SU-DHL-6 (cell line): ENCODE results near the gene GAR1.

Source experiments
- H2AFZ ChIP-seq: fragments of 200-600 bp; sonication (generic); 2 replicates; pipeline ENCODE4 v1.6.1; 2014; ENCODE audit warnings: low read depth, mild to moderate bottlenecking, moderate library complexity, mixed read lengths, antibody characterized with exemption, low read length; ENCODE audit not compliant: severe bottlenecking
- H3F3A ChIP-seq: fragments of 200-600 bp; shearing (Covaris generic); 2 replicates; pipeline ENCODE4 v1.6.0; 2016; ENCODE audit warnings: antibody characterized with exemption, mild to moderate bottlenecking; ENCODE audit not compliant: insufficient read depth
- H3K27ac ChIP-seq: fragments of 200-600 bp; sonication (generic); 2 replicates; pipeline ENCODE4 v1.5.1; 2016; ENCODE audit warnings: low read depth, mild to moderate bottlenecking, low read length, moderate library complexity, mixed read lengths
- H3K27me3 ChIP-seq: fragments of 200-600 bp; sonication (generic), shearing (Covaris generic); 2 replicates; pipeline ENCODE4 v1.6.0; 2014; ENCODE audit warnings: mild to moderate bottlenecking, low read length
- H3K36me3 ChIP-seq: fragments of 200-600 bp; sonication (generic); 2 replicates; pipeline ENCODE4 v1.6.1; 2014; ENCODE audit warnings: mild to moderate bottlenecking, low read length, mixed read lengths
- H3K4me2 ChIP-seq: fragments of 300-600, 200-600 bp; shearing (Covaris generic), sonication (generic); 2 replicates; pipeline ENCODE4 v1.6.0; 2014; ENCODE audit warnings: low read length, low read depth, mild to moderate bottlenecking; ENCODE audit not compliant: poor library complexity, severe bottlenecking
- H3K4me3 ChIP-seq: fragments of 200-600 bp; sonication (generic); 2 replicates; pipeline ENCODE4 v1.5.1; 2014; ENCODE audit warnings: antibody characterized with exemption, low read length, mild to moderate bottlenecking, mixed read lengths; ENCODE audit not compliant: insufficient read depth, poor library complexity, severe bottlenecking
- H3K79me2 ChIP-seq: fragments of 200-600 bp; sonication (generic); 2 replicates; pipeline ENCODE4 v1.6.1; 2014; ENCODE audit warnings: mild to moderate bottlenecking, low read length, moderate library complexity; ENCODE audit not compliant: insufficient read depth
- H3K9ac ChIP-seq: fragments of 200-600 bp; sonication (generic); 2 replicates; pipeline ENCODE4 v1.7.0; 2014; ENCODE audit warnings: mild to moderate bottlenecking, low read length
- H3K9me2 ChIP-seq: fragments of 200-600 bp; sonication (generic); replicated peaks from 2 replicates; pipeline ENCODE4 v1.6.1; 2014; ENCODE audit warnings: low read length; ENCODE audit not compliant: insufficient read depth
- H3K9me3 ChIP-seq: fragments of 200-600 bp; sonication (generic); 2 replicates; pipeline ENCODE4 v1.6.1; 2014; ENCODE audit warnings: low read length, mixed read lengths; ENCODE audit not compliant: insufficient read depth
- H4K20me1 ChIP-seq: fragments of 200-600 bp; sonication (generic); 2 replicates; pipeline ENCODE4 v1.6.1; 2014; ENCODE audit warnings: low read depth, mild to moderate bottlenecking, antibody characterized with exemption, low read length, moderate library complexity, mixed read lengths
- EZH2phosphoT487 ChIP-seq: fragments of 200-600 bp; sonication (generic), shearing (Covaris generic); conservative IDR thresholded peaks from 2 replicates; pipeline ENCODE4 v1.6.1; 2018; ENCODE audit warnings: mild to moderate bottlenecking, antibody characterized with exemption, low read length, moderate library complexity, mixed read lengths
- TF ChIP-seq, protein P1 (sequence below): fragments of 200-600 bp; sonication (generic); IDR thresholded peaks from one replicate; pipeline ENCODE4 v1.5.1; 2017; ENCODE audit warnings: antibody characterized with exemption, mild to moderate bottlenecking, low read length, moderate library complexity; ENCODE audit not compliant: insufficient read depth, poor library complexity, severe bottlenecking

GAR1 gene

DNA sequence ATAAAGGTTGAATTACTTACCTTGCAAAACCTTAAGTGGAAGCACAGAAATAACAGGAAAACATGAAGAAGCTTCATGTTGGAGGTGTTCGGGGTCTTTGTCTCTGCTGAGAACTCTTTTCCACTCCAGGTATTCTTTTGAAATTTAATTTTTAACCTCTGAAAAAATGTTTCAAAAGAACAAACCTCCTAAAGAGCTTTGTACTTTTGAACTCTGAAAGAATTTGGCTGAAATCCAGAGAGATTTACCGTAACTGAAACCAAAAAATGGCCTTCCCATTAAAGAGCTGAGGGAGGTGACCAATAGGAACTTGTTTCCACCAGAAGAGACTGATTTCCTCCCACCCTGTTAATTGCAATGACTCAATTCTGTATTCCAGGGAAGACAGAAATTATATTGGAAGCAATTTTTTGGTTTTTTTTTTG lies 13.7 kb upstream of the GAR1 start, which contains the start of gene CFI:
Gene CFI, minus strand, starts transcription at position 105 of the 425 bp plus-strand sequence. Its CDS starts 28 bp downstream, at position 77.
- no peak within 1 kb of the TSS for H3K27ac ChIP-seq
- H3K79me2 ChIP-seq = no peaks in the 10 kb centered on the region
- H3K9ac ChIP-seq = no peak within 1 kb of the TSS
- no peaks in the 10 kb centered on the region for H3K36me3 ChIP-seq
- TF ChIP-seq, protein P1, sequence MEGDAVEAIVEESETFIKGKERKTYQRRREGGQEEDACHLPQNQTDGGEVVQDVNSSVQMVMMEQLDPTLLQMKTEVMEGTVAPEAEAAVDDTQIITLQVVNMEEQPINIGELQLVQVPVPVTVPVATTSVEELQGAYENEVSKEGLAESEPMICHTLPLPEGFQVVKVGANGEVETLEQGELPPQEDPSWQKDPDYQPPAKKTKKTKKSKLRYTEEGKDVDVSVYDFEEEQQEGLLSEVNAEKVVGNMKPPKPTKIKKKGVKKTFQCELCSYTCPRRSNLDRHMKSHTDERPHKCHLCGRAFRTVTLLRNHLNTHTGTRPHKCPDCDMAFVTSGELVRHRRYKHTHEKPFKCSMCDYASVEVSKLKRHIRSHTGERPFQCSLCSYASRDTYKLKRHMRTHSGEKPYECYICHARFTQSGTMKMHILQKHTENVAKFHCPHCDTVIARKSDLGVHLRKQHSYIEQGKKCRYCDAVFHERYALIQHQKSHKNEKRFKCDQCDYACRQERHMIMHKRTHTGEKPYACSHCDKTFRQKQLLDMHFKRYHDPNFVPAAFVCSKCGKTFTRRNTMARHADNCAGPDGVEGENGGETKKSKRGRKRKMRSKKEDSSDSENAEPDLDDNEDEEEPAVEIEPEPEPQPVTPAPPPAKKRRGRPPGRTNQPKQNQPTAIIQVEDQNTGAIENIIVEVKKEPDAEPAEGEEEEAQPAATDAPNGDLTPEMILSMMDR = no peak
- TF ChIP-seq EZH2phosphoT487 = no peak
- no peaks in the 10 kb centered on the region for H3K27me3 ChIP-seq
- no peak within 1 kb of the TSS for H3K4me2 ChIP-seq
- no peak within 1 kb of the TSS for H2AFZ ChIP-seq
- no peaks in the 10 kb centered on the region for H3K9me3 ChIP-seq
- H3F3A ChIP-seq = no peaks in the 10 kb centered on the region
- H4K20me1 ChIP-seq = no peaks in the 10 kb centered on the region
- no peaks in the 10 kb centered on the region for H3K9me2 ChIP-seq
- no peak within 1 kb of the TSS for H3K4me3 ChIP-seq

DNA sequence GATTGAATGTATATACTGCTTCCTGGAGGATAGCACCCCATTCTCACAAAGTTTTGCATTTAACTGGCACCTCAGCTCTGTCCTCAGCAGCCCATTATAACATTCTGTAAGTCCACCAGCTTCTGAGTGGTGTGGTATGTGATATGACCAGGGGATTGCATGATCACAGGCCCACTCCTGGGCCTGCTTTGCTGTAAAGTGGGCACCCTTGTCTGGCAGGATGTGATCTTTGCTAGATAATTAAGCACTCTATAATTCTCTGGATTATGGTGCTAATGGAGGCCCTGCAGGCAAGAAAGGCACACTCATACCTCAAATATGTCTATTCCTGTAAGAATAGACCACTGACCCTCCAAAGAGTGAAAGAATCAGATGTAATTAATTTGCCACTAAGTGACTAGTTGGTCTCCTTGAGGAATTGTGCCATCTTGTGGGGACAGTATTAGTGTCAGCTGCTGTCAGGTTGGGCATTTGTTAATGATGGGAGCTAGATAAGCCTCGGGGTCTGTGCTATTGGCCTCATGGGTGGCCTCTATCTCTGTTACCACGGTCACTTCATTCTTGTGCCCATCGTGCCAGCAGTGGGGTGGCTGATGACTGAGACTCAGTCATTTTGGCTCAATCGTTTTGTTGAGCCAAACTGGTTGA lies 11.5 kb upstream of the GAR1 start:
- TF ChIP-seq, protein P1 = no peak
- no peak for TF ChIP-seq EZH2phosphoT487
- Histone ChIP-seq H2AFZ (no peak overlapping the region), H3K36me3 (no peaks in the 10 kb centered on the region), H3K27me3 (no peaks in the 10 kb centered on the region), H3K9me3 (no peaks in the 10 kb centered on the region), H3F3A (no peaks in the 10 kb centered on the region), H3K4me2 (no peak overlapping the region), H3K27ac (no peak overlapping the region), H4K20me1 (no peaks in the 10 kb centered on the region), H3K9me2 (no peaks in the 10 kb centered on the region), H3K9ac (no peak overlapping the region), H3K79me2 (no peaks in the 10 kb centered on the region), H3K4me3 (no peak overlapping the region)

DNA sequence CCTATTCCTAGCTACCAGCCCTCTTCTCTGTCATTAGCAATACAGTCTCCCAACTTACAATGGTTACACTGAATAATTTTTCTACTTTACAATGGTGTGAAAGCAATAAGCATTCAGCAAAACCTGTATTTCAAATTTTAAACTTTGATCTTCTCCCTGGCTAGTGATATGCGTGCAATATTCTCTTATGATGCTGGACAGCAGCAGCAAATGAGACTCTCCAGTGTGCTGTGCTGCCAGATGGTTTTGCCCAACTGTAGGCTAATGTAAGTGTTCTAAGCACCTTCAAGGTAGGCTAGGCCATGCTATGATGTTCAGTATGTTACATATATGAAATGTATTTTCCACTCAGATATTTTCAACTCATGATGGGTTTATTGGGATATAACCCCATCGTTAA lies 5.9 kb upstream of the GAR1 start:
- H3K9me3 ChIP-seq = no peaks in the 10 kb centered on the region
- no peak overlapping the region for H3K9ac ChIP-seq
- H4K20me1 ChIP-seq = no peaks in the 10 kb centered on the region
- no peak overlapping the region for H3K27ac ChIP-seq
- H3K36me3 ChIP-seq = no peaks in the 10 kb centered on the region
- H3K27me3 ChIP-seq = no peaks in the 10 kb centered on the region
- H3F3A ChIP-seq = no peaks in the 10 kb centered on the region; the same call in 1 of the 2 replicates
- H3K4me2 ChIP-seq = no peak overlapping the region
- no peak overlapping the region for H2AFZ ChIP-seq
- no peaks in the 10 kb centered on the region for H3K9me2 ChIP-seq
- H3K79me2 ChIP-seq = no peaks in the 10 kb centered on the region
- no peak overlapping the region for H3K4me3 ChIP-seq
- TF ChIP-seq EZH2phosphoT487 = no peak
- TF ChIP-seq, protein P1 = no peak
